PC-3 (cell line): Measurements from ENCODE around the gene CYP4F2. TPM values are rescaled to one million over a fixed set of nuclear protein-coding genes. Genes with fewer than 3 reads are reported as not detected.

Experiments
- ATAC-seq: fragments of 200-7000 bp; cut with Tn5 transposase; 2 replicates; pipeline ENCODE4 v1.9.1; 2020; ENCODE audit warnings: mild to moderate bottlenecking, moderate library complexity
- BruUV-seq: library from RNA; stranded (reverse); fragments of 400-500 nt; replicated peaks from 2 replicates; lab custom pipeline; 2021; lab: Mats Ljungman, UMichigan
- CTCF ChIA-PET: fragments of 300-600 bp; sonication (Branson Sonifier 250); formaldehyde crosslinking; loops from one replicate; lab custom pipeline; 2022; ENCODE audit warnings: antibody characterized with exemption; lab: Charles Lee
- POLR2A ChIA-PET: fragments of 300-600 bp; sonication (Branson Sonifier 250); formaldehyde crosslinking; loops from one replicate; lab custom pipeline; 2022; ENCODE audit warnings: antibody characterized with exemption; ENCODE audit not compliant: unreplicated experiment; lab: Charles Lee
- DNase-seq: peaks from one replicate; pipeline ENCODE4 v3.0.0-alpha.2; 2015
- H2AFZ ChIP-seq: fragments of 300-600 bp; sonication (generic); 2 replicates; pipeline ENCODE4 v1.6.0; 2016; ENCODE audit warnings: antibody characterized with exemption, low read length
- H3F3A ChIP-seq: fragments of 300-600 bp; sonication (generic); one replicate; pipeline ENCODE4 v1.6.0; 2017; ENCODE audit warnings: antibody characterized with exemption, low read length, control low read depth, mild to moderate bottlenecking; ENCODE audit not compliant: unreplicated experiment
- H3K27ac ChIP-seq: fragments of 300-600 bp; sonication (generic); 2 replicates; pipeline ENCODE4 v1.5.1; 2016; ENCODE audit warnings: mild to moderate bottlenecking, low read length
- H3K27me3 ChIP-seq: fragments of 300-600 bp; sonication (generic); 2 replicates; pipeline ENCODE4 v1.6.1; 2016; ENCODE audit warnings: low read length, mixed read lengths
- H3K36me3 ChIP-seq: fragments of 300-600 bp; sonication (generic); 2 replicates; pipeline ENCODE4 v1.6.1; 2016; ENCODE audit warnings: low read depth, mixed run types, low read length, mixed read lengths
- H3K4me1 ChIP-seq: fragments of 300-600 bp; sonication (generic); 2 replicates; pipeline ENCODE4 v1.5.1; 2016; ENCODE audit warnings: low read length; ENCODE audit not compliant: insufficient read depth
- H3K4me2 ChIP-seq: fragments of 300-600 bp; sonication (generic); 2 replicates; pipeline ENCODE4 v1.6.0; 2016; ENCODE audit warnings: low read length
- H3K4me3 ChIP-seq: fragments of 300-600 bp; sonication (generic); 2 replicates; pipeline ENCODE4 v1.5.1; 2016; ENCODE audit warnings: mild to moderate bottlenecking, low read length, mixed read lengths
- H3K79me2 ChIP-seq: fragments of 300-600 bp; sonication (generic); 2 replicates; pipeline ENCODE4 v1.6.1; 2017; ENCODE audit warnings: low read length, mixed read lengths
- H3K9ac ChIP-seq: fragments of 300-600 bp; sonication (generic); 2 replicates; pipeline ENCODE4 v1.6.0; 2016; ENCODE audit warnings: mild to moderate bottlenecking, low read length
- H3K9me2 ChIP-seq: fragments of 300-600 bp; sonication (generic); replicated peaks from 2 replicates; pipeline ENCODE4 v1.6.1; 2016; ENCODE audit warnings: mixed run types, low read length, mixed read lengths
- H3K9me3 ChIP-seq: fragments of 300-600 bp; sonication (generic); 2 replicates; pipeline ENCODE4 v1.6.1; 2016; ENCODE audit warnings: low read length, mixed read lengths
- H4K20me1 ChIP-seq: fragments of 300-600 bp; sonication (generic); 2 replicates; pipeline ENCODE4 v1.6.1; 2016; ENCODE audit warnings: low read length, mixed read lengths
- EZH2 ChIP-seq: fragments of 300-600 bp; sonication (generic); IDR thresholded peaks from one replicate; pipeline ENCODE4 v1.6.1; 2017; ENCODE audit warnings: antibody characterized with exemption, mild to moderate bottlenecking, low read length; ENCODE audit not compliant: unreplicated experiment
- EZH2phosphoT487 ChIP-seq: fragments of 300-600 bp; sonication (generic); IDR thresholded peaks from 2 replicates; pipeline ENCODE4 v1.6.1; 2018; ENCODE audit warnings: mild to moderate bottlenecking, antibody characterized with exemption, low read length, borderline replicate concordance
- intact Hi-C: fragments of 100-400 bp; cut with micrococcal nuclease; formaldehyde crosslinking; loops from 2 replicates; pipeline ENCODE4 v1.9.0; 2023
- total RNA-seq: library from RNA; depleted of rRNA; stranded (reverse); fragments of >200 nt; gene quantifications from 2 replicates; pipeline ENCODE4 v1.2.3, GENCODE V29; 2014
- TF ChIP-seq, protein P1 (sequence below): fragments of 300-600 bp; sonication (generic); conservative IDR thresholded peaks from 2 replicates; pipeline ENCODE4 v1.5.1; 2017; ENCODE audit warnings: antibody characterized with exemption, low read depth, mild to moderate bottlenecking, low read length

The CYP4F2 gene
- total RNA-seq, 1 experiment from 2014 or later, result not detected

DNA sequence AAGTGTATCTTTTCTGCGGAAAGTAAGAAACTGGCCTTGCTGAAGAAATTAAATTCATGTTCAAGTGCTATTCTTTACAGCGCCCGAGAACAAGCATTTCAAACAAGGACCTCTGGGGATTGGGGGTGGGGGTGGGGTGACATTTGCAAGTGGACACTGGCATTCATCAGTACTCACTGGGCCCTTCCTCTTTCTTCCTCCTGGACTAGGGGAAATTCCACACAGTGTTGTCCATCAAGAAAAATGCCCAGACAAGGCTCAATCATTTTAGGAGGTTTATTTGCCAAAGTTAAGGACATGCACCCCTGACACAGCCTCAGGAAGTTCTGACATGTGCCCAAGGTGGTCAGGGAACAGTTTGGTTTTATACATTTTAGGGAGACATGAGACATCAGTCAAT lies 59.5 kb downstream of the CYP4F2 start:
- ChIA-PET POLR2A (interaction anchor here (0.8 kb wide), 1 partner anchor 96 kb away, joined by 3 read pairs; the partner anchor contains the start of gene CYP4F11), CTCF (no interaction called here)
- H3K9ac ChIP-seq, result no peak overlapping the region
- H3F3A ChIP-seq, result no peaks in the 10 kb centered on the region
- intact Hi-C loops, result no loop called here
- ATAC-seq (no peak), DNase-seq (no peak)
- no peaks in the 10 kb centered on the region for H3K9me3 ChIP-seq
- H3K27me3 ChIP-seq, result no peaks in the 10 kb centered on the region
- no peaks in the 10 kb centered on the region for H3K9me2 ChIP-seq
- H3K36me3 ChIP-seq, result no peaks in the 10 kb centered on the region
- no peak overlapping the region for H3K4me3 ChIP-seq
- peak overlapping the region; percentile 100 for H3K4me2 ChIP-seq
- no peaks in the 10 kb centered on the region for H3K79me2 ChIP-seq
- TF ChIP-seq, protein P1, sequence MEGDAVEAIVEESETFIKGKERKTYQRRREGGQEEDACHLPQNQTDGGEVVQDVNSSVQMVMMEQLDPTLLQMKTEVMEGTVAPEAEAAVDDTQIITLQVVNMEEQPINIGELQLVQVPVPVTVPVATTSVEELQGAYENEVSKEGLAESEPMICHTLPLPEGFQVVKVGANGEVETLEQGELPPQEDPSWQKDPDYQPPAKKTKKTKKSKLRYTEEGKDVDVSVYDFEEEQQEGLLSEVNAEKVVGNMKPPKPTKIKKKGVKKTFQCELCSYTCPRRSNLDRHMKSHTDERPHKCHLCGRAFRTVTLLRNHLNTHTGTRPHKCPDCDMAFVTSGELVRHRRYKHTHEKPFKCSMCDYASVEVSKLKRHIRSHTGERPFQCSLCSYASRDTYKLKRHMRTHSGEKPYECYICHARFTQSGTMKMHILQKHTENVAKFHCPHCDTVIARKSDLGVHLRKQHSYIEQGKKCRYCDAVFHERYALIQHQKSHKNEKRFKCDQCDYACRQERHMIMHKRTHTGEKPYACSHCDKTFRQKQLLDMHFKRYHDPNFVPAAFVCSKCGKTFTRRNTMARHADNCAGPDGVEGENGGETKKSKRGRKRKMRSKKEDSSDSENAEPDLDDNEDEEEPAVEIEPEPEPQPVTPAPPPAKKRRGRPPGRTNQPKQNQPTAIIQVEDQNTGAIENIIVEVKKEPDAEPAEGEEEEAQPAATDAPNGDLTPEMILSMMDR, result no peak
- TF ChIP-seq EZH2, result no peak
- no peak for TF ChIP-seq EZH2phosphoT487
- H4K20me1 ChIP-seq, result no peaks in the 10 kb centered on the region
- peaks cover 24% of the 10 kb centered on the region for H3K4me1 ChIP-seq
- no peak overlapping the region for H2AFZ ChIP-seq
- BruUV-seq, result no TSS peak
- no peak overlapping the region for H3K27ac ChIP-seq

DNA sequence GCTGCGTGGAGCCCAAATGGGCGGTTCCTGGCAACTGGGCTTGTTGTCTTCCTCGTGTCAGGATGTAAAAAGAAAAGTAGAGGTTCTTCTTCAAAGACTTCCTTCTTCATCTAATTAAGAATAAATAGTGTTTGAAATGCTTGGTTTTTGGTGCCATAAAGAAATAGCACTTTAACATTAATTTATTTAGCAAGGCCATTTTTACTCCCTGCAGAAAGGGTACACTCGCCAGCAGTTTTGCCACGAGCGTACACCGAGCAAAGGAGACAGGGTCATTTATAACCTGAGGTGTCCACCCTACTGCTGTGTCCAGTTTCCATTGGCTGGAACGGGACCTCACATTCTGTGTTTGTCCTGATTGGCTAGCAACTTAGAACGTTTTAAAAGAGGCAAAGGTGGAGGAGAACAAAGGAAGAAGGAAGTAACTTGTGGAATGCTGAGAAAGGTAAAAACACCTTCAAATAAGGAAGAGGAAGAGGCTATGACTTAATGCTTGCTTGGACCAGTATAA lies 60.6 kb downstream of the CYP4F2 start:
- TSS peak; percentile 97 for BruUV-seq
- POLR2A ChIA-PET, result interaction anchor here (0.8 to 1.1 kb wide), 2 partner anchors 97 to 306 kb away, joined by 3 to 4 read pairs; partner anchors contain the start of genes CYP4F11 and HSH2D
- Histone ChIP-seq H3K27me3 (no peaks in the 10 kb centered on the region), H3K4me1 (peaks cover 25% of the 10 kb centered on the region), H3K4me2 (peak overlapping the region; percentile 100), H3K36me3 (no peaks in the 10 kb centered on the region), H4K20me1 (no peaks in the 10 kb centered on the region), H3K9me3 (no peaks in the 10 kb centered on the region), H3K4me3 (peak overlapping the region; percentile 72), H2AFZ (peak overlapping the region; percentile 92), H3K9me2 (no peaks in the 10 kb centered on the region), H3K27ac (peak overlapping the region; percentile 97), H3F3A (no peaks in the 10 kb centered on the region), H3K9ac (peak overlapping the region; percentile 97), H3K79me2 (no peaks in the 10 kb centered on the region)
- TF ChIP-seq, protein P1, result no peak
- TF ChIP-seq EZH2phosphoT487 (no peak), EZH2 (no peak)
- ATAC-seq, result peak; percentile 34
- peak; percentile 82 for DNase-seq
- CTCF ChIA-PET, result no interaction called here
- intact Hi-C loops, result no loop called here
